Measurements from ENCODE around the gene MISP. TPM values are rescaled to one million over a fixed set of nuclear protein-coding genes. Genes with fewer than 3 reads are reported as not detected.

Gene MISP
- total and polyA plus RNA-seq, 12 donors, result 0.01 TPM; not detected in 11

GRCh38 chr19:718251-718951 is 32.5 kb upstream of the MISP start:
- 58 to 62% methylated on average over 21 to 23 of the region's 23 CpGs for WGBS, 2 donors
- peaks cover 8 to 40% (median 22%) of the 10 kb centered on the region in 9 donors for H3K4me1 ChIP-seq
- H3K4me3 ChIP-seq, result no peak overlapping the region

GRCh38 chr19:718991-719512 is 31.9 kb upstream of the MISP start:
- Histone ChIP-seq H3K9me3 (peaks cover 0 to 12% (median 0%) of the 10 kb centered on the region in 11 donors), H3K27ac (peak overlapping the region in 8 of 10 donors; percentile 36 to 76 (median 62)), H3K36me3 (peaks cover 0 to 10% (median 0%) of the 10 kb centered on the region in 9 donors), H3K27me3 (peaks cover 0 to 34% (median 14%) of the 10 kb centered on the region in 7 donors), H3K4me3 (peak overlapping the region in 3 of 10 donors; percentile 3 to 9 (median 7)), H3K4me1 (peaks cover 8 to 40% (median 22%) of the 10 kb centered on the region in 9 donors)
- TF ChIP-seq CTCF (IDR thresholded peaks at IDR 0.05), result no peak
- 15 to 52% methylated on average over 45 to 54 of the region's 54 CpGs for WGBS, 2 donors
- peak in 7 of 8 donors; percentile 45 to 75 (median 58) for ATAC-seq
- intact Hi-C loops (cut with DNase I), result no loop called here
- DNase-seq, result peak in 1 of 2 donors; percentile 66

More at GRCh38 chr19:718251-718951, 32.5 kb upstream of the MISP start:
- H3K9me3 ChIP-seq, result peaks cover 0 to 12% (median 0%) of the 10 kb centered on the region in 11 donors
- peaks cover 0 to 10% (median 0%) of the 10 kb centered on the region in 9 donors for H3K36me3 ChIP-seq
- peaks cover 0 to 34% (median 14%) of the 10 kb centered on the region in 7 donors for H3K27me3 ChIP-seq
- no peak for DNase-seq
- peak overlapping the region in 6 of 10 donors; percentile 47 to 76 (median 58) for H3K27ac ChIP-seq
- ATAC-seq, result peak in 1 of 8 donors; percentile 6
- intact Hi-C loops (cut with DNase I), result no loop called here
- TF ChIP-seq CTCF (IDR thresholded peaks at IDR 0.05), result no peak

- Histone ChIP-seq H3K4me1 (peaks cover 8 to 40% (median 22%) of the 10 kb centered on the region in 9 donors), H3K27ac (peak overlapping the region in 8 of 10 donors; percentile 36 to 76 (median 62)), H3K4me3 (peak overlapping the region in 3 of 10 donors; percentile 3 to 9 (median 7)), H3K36me3 (peaks cover 0 to 10% (median 0%) of the 10 kb centered on the region in 9 donors), H3K9me3 (peaks cover 0 to 10% (median 0%) of the 10 kb centered on the region in 11 donors), H3K27me3 (peaks cover 0 to 34% (median 14%) of the 10 kb centered on the region in 7 donors)
- DNase-seq, result no peak
- TF ChIP-seq CTCF (IDR thresholded peaks at IDR 0.05), result no peak
- intact Hi-C loops (cut with DNase I), result no loop called here
- ATAC-seq, result peak in 1 of 8 donors; percentile 26
- WGBS, 2 donors, result 23 to 33% methylated on average over 41 to 79 of the region's 79 CpGs
These were observed 31.1 kb upstream of the MISP start for GRCh38 chr19:719636-720344.

Data from heart right ventricle (tissue), 16 donors.